Bronchial epithelial cell (primary cell): ENCODE data around the gene BAK1. TPM values are rescaled to one million over a fixed set of nuclear protein-coding genes. Genes with fewer than 3 reads are reported as not detected.

Experiments
- DNase-seq: peaks from one replicate; pipeline ENCODE4 v3.0.0-alpha.2; 2010; ENCODE audit warnings: low read depth
- FAIRE-seq: peaks from 2 replicates; lab custom pipeline; 2011; peaks lifted over from hg19 to GRCh38; lab: Jason Lieb, UNC
- H3K27me3 ChIP-seq: 2 replicates; pipeline ENCODE4 v1.5.1; 2011; ENCODE audit warnings: low read length; ENCODE audit not compliant: control insufficient read depth, insufficient read depth
- H3K36me3 ChIP-seq: 2 replicates; pipeline ENCODE4 v1.5.1; 2011; ENCODE audit warnings: low read length; ENCODE audit not compliant: control insufficient read depth, insufficient read depth
- H3K4me3 ChIP-seq: 2 replicates; pipeline ENCODE4 v1.5.1; 2011; ENCODE audit warnings: mild to moderate bottlenecking, low read depth, low read length, control low read depth
- total RNA-seq: library from RNA; depleted of rRNA; stranded (reverse); fragments of >200 nt; gene quantifications from 2 replicates; pipeline ENCODE4 v1.2.1, GENCODE V29; 2014
- TF ChIP-seq, protein P1 (sequence below): IDR thresholded peaks from 2 replicates; pipeline ENCODE4 v1.5.1; 2011; ENCODE audit warnings: mild to moderate bottlenecking, moderate library complexity, low read length, control low read depth, inconsistent platforms; ENCODE audit not compliant: insufficient read depth, severe bottlenecking

BAK1 gene
- total RNA-seq, 1 donor from 2014 or later: 25.5 TPM

DNA sequence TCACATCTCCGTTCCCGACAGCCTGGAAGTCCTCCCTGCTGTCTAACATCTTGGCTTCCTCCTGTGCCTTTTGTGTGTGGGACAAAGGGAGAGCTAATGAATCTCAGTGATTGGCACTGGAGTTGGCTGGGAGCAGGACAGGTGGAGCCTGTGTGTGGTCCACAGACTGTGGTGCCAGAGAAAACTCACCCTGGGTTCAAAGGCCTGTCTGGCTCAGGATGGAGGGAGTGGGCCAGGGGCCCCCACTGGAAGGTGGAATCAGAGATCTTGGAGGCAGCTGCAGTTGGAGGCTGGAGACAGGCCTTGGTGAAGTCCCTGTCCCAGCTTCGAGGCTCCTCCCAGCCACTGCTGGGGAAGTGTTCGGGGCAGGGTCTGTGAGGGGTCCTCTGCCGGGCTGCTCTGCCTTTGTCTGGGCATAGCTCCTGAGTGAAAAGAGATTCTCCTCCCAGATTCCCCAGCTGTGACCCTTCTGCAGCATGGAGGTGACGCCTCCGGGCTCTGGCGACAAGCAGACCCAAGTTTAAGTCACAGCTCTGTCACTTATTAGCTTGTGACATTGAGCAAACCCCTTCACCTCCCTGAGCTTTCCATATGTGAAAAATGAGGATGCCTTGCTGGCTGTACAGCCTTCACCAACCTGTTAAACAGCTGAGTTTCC lies 27.2 kb upstream of the BAK1 start:
- Histone ChIP-seq H3K36me3 (no peaks in the 10 kb centered on the region), H3K27me3 (no peaks in the 10 kb centered on the region), H3K4me3 (no peak overlapping the region)
- FAIRE-seq: no peak
- TF ChIP-seq, protein P1, sequence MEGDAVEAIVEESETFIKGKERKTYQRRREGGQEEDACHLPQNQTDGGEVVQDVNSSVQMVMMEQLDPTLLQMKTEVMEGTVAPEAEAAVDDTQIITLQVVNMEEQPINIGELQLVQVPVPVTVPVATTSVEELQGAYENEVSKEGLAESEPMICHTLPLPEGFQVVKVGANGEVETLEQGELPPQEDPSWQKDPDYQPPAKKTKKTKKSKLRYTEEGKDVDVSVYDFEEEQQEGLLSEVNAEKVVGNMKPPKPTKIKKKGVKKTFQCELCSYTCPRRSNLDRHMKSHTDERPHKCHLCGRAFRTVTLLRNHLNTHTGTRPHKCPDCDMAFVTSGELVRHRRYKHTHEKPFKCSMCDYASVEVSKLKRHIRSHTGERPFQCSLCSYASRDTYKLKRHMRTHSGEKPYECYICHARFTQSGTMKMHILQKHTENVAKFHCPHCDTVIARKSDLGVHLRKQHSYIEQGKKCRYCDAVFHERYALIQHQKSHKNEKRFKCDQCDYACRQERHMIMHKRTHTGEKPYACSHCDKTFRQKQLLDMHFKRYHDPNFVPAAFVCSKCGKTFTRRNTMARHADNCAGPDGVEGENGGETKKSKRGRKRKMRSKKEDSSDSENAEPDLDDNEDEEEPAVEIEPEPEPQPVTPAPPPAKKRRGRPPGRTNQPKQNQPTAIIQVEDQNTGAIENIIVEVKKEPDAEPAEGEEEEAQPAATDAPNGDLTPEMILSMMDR: no peak
- DNase-seq: no peak

DNA sequence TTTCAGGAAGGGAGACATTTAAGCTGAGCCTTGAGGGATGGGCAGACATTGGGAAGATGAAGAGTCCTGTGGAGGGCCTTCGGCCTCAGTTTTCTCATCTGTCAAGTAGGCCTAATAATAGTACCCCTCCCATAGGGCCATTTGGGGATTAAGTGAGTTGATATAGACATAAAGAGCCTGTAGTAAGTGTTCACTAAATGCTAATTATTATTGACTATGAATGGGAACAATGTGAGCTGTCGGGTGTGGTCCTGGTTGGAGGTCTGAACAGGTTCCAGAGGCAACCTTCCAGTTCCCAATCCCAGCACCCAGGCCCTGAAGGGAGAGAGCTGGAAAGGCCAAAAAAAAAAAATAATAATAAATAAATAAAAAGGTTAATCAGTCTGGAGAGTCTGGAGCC lies 26.6 kb upstream of the BAK1 start:
- H3K27me3 ChIP-seq: no peaks in the 10 kb centered on the region
- no peaks in the 10 kb centered on the region for H3K36me3 ChIP-seq
- no peak overlapping the region for H3K4me3 ChIP-seq
- DNase-seq: no peak
- FAIRE-seq: no peak
- TF ChIP-seq, protein P1: no peak

GRCh38 chr6:33604941-33605854 lies 25.1 kb upstream of the BAK1 start:
- no peak for FAIRE-seq
- no peaks in the 10 kb centered on the region for H3K27me3 ChIP-seq
- no peak for DNase-seq
- H3K4me3 ChIP-seq: no peak overlapping the region
- TF ChIP-seq, protein P1: no peak
- H3K36me3 ChIP-seq: no peaks in the 10 kb centered on the region

GRCh38 chr6:33602180-33602579 lies 22.1 kb upstream of the BAK1 start:
- DNase-seq (no peak), FAIRE-seq (no peak)

GRCh38 chr6:33600761-33601160 lies 20.7 kb upstream of the BAK1 start:
- no peak for DNase-seq
- no peak for FAIRE-seq
- TF ChIP-seq, protein P1: no peak
- no peak overlapping the region for H3K4me3 ChIP-seq
- no peaks in the 10 kb centered on the region for H3K27me3 ChIP-seq
- no peaks in the 10 kb centered on the region for H3K36me3 ChIP-seq

More at GRCh38 chr6:33602180-33602579, 22.1 kb upstream of the BAK1 start:
- H3K36me3 ChIP-seq: no peaks in the 10 kb centered on the region
- TF ChIP-seq, protein P1: no peak
- no peaks in the 10 kb centered on the region for H3K27me3 ChIP-seq
- no peak overlapping the region for H3K4me3 ChIP-seq
